HL-60 (cell line): ENCODE data around the gene TH.
"Not testable (repeated sequence)": the region's sequence is repeated elsewhere in the genome, so short reads cannot be mapped to it uniquely, and the experiment has no call there.

Experiments
- DNase-seq, 2 experiments: peaks; one replicate each; pipeline ENCODE4 v3.0.0-alpha.2; 2010 to 2020; ENCODE audit warnings: low read depth in 1 of 2, low spot score in 1 of 2
- H3K27ac ChIP-seq: fragments of 250-450 bp; sonication (Bioruptor Pico); replicated peaks from 2 replicates; pipeline ENCODE4 v1.5.1; 2020; ENCODE audit warnings: mild to moderate bottlenecking, moderate library complexity
- H3K27me3 ChIP-seq: fragments of 250-450 bp; sonication (Bioruptor Pico); 2 replicates; pipeline ENCODE4 v1.5.1; 2021; ENCODE audit warnings: mild to moderate bottlenecking, moderate library complexity; ENCODE audit not compliant: insufficient read depth, poor library complexity, severe bottlenecking
- H3K4me3 ChIP-seq: replicated peaks from 2 replicates; pipeline ENCODE4 v1.5.1; 2011; ENCODE audit warnings: mild to moderate bottlenecking, control low read depth, low read length; ENCODE audit not compliant: insufficient read depth
- CTCF ChIP-seq: IDR thresholded peaks from one replicate; pipeline ENCODE4 v1.5.1; 2011; ENCODE audit warnings: low read length, control low read depth, inconsistent platforms; ENCODE audit not compliant: insufficient read depth
- GABPA ChIP-seq: IDR thresholded peaks from 2 replicates; pipeline ENCODE4 v1.6.1; 2012; ENCODE audit warnings: low read depth
- POLR2AphosphoS5 ChIP-seq: IDR thresholded peaks from 2 replicates; pipeline ENCODE4 v1.6.1; 2012; ENCODE audit warnings: low read depth
- REST ChIP-seq: IDR thresholded peaks from 2 replicates; pipeline ENCODE4 v1.6.1; 2012; ENCODE audit warnings: low read depth; ENCODE audit not compliant: insufficient replicate concordance
- SPI1 ChIP-seq: IDR thresholded peaks from 2 replicates; pipeline ENCODE4 v1.6.1; 2012; ENCODE audit warnings: low read depth, mild to moderate bottlenecking, borderline replicate concordance

The TH gene

GRCh38 chr11:2180347-2180746 is 8.7 kb upstream of the TH start:
- TF ChIP-seq POLR2AphosphoS5, result no peak
- Histone ChIP-seq H3K27ac (no peak overlapping the region), H3K27me3 (peaks cover 14% of the 10 kb centered on the region)

DNA sequence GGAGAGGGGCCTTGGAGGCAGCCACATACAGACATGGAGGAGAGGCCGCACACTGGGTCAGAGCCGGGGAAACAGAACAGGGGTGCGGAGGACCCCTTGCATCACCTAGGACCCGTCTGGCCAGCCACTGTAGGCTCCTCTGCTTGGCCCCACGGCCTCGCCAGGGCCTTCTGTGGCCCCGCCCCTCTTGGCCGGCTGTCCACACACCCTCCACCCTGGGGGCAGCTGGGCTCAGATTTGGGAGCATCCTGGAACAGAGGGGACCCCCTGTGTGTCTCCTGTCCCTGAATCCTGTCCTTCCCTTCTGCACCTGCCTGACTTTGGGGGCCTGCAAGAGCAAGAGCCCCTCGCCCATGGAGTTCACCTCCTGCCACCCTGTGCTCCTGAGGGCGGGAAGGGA is 7.9 kb upstream of the TH start:
- Histone ChIP-seq H3K4me3 (no peak overlapping the region), H3K27ac (no peak overlapping the region)
- no peak for DNase-seq

More at GRCh38 chr11:2180347-2180746, 8.7 kb upstream of the TH start:
- DNase-seq, result no peak
- no peak overlapping the region for H3K4me3 ChIP-seq

DNA sequence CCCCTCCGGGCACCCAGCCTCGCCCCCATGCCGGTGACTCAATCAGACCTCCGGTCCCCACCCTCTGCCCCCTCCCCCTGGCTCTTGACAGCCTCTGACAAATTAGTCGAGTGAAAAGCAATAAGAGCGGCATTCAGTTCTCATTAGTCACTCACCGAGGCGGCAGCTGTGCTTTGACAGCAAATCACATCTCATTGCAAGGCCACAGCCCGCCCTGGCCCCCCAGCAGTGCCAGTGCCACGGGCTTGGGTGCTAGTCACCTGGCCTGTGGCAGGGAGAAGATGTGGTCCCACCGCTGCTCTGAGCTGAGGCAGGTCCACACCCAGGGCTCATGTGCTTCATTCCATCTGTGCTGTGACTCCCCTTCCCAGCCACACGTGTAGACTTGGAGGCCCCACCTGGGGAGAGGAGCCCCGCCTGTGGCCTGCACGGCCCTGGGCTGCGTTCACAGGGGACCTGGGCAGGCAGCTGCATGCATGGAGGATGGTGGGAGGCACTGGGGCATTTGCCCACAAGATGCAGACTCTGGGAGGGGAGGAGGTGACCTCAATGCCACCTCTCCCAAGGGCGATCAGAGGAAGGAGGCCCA is 7.4 kb upstream of the TH start:
- peaks cover under 1% of the 10 kb centered on the region for H3K27me3 ChIP-seq
- no peak overlapping the region for H3K4me3 ChIP-seq
- TF ChIP-seq SPI1, result no peak
- DNase-seq, result no peak
- no peak overlapping the region for H3K27ac ChIP-seq

More for the DNA sequence above, 7.9 kb upstream of the TH start:
- TF ChIP-seq REST (no peak), CTCF (no peak), SPI1 (no peak), POLR2AphosphoS5 (no peak), GABPA (no peak)
- peaks cover 6% of the 10 kb centered on the region for H3K27me3 ChIP-seq

GRCh38 chr11:2178055-2178773 is 6.6 kb upstream of the TH start:
- not testable (repeated sequence) for DNase-seq, H3K27ac ChIP-seq, H3K4me3 ChIP-seq, H3K27me3 ChIP-seq

- no peak for DNase-seq
- Histone ChIP-seq H3K4me3 (no peak overlapping the region), H3K27ac (no peak overlapping the region), H3K27me3 (peaks cover 8% of the 10 kb centered on the region)
- TF ChIP-seq GABPA (no peak), SPI1 (no peak), POLR2AphosphoS5 (no peak), CTCF (no peak), REST (no peak)
Observed at GRCh38 chr11:2177076-2177475, 5.5 kb upstream of the TH start.
